Activated CD8-positive, alpha-beta T cell treated with anti-CD3 and anti-CD28 coated beads, Interleukin-2, amount 10 ng/mL, durations not matched to agents 7 days and 5 days (primary cell): Measurements from ENCODE around the gene DHRS9. TPM values are rescaled to one million over a fixed set of nuclear protein-coding genes. Genes with fewer than 3 reads are reported as not detected.
A peak's percentile ranks its signal among the peaks of the same experiment; 100 is the strongest.
"Not testable (repeated sequence)": the region's sequence is repeated elsewhere in the genome, so short reads cannot be mapped to it uniquely, and the experiment has no call there.

Experiments used
- ATAC-seq: fragments of 150-1000 bp; cut with Tn5 transposase; one replicate; pipeline ENCODE4 v1.10.0; 2021; ENCODE audit warnings: moderate library complexity
- CTCF ChIA-PET: fragments of 350-600 bp; sonication (Branson Sonifier 250); formaldehyde crosslinking; loops from one replicate; lab custom pipeline; 2021; ENCODE audit warnings: antibody characterized with exemption; lab: Charles Lee
- POLR2A ChIA-PET: fragments of 350-600 bp; sonication (Branson Sonifier 250); formaldehyde crosslinking; loops from one replicate; lab custom pipeline; 2021; ENCODE audit warnings: antibody characterized with exemption; lab: Charles Lee
- DNase-seq: peaks from one replicate; pipeline ENCODE4 v3.0.0-alpha.2; 2020
- H3K27ac Mint-ChIP-seq: one replicate; pipeline ENCODE4 v1.8.0; 2021; ENCODE audit warnings: mild to moderate bottlenecking, mixed read lengths
- H3K27me3 Mint-ChIP-seq: one replicate; pipeline ENCODE4 v1.8.0; 2021; ENCODE audit warnings: low read depth, mixed read lengths
- H3K36me3 Mint-ChIP-seq: one replicate; pipeline ENCODE4 v1.8.0; 2021; ENCODE audit warnings: low read depth, mixed read lengths
- H3K4me1 Mint-ChIP-seq: one replicate; pipeline ENCODE4 v1.8.0; 2021; ENCODE audit warnings: low read depth, mixed read lengths
- H3K4me3 Mint-ChIP-seq: one replicate; pipeline ENCODE4 v1.8.0; 2021; ENCODE audit warnings: mild to moderate bottlenecking, mixed read lengths
- H3K9me3 Mint-ChIP-seq: one replicate; pipeline ENCODE4 v1.8.0; 2022; ENCODE audit warnings: mixed read lengths; ENCODE audit not compliant: insufficient read depth
- total RNA-seq, 2 experiments: library from RNA; stranded (reverse); gene quantifications; one replicate each; pipeline ENCODE4 v1.2.3, GENCODE V29; 2021

DHRS9 gene
- total RNA-seq, 2 experiments from 2014 or later = not detected

DNA sequence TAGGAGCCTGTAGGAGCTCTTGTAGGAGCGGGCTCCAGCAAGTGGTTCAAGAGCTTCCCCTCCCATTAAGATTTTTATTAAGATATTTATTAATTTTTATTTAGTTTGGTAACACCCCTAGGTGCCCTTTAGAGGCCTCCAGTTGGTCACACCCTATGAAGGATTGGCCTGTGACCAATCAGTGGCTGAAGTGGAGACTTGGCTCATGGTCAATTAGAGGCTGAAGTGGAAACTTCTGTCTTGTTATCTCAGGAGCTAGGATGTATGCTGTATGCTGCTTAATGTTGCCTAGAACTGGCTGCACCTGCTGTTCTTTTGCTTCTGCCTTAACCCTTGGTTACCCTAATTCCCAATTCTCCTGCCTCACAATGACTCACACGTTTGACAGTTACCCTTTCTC lies 48.7 kb downstream of the DHRS9 start:
- Mint-ChIP-seq H3K4me1 (no peaks in the 10 kb centered on the region), H3K27me3 (peaks cover 24% of the 10 kb centered on the region), H3K36me3 (no peaks in the 10 kb centered on the region), H3K4me3 (no peak overlapping the region), H3K27ac (no peak overlapping the region), H3K9me3 (no peaks in the 10 kb centered on the region)
- CTCF ChIA-PET = interaction anchor here (1.3 to 4.0 kb wide), 3 partner anchors 9 to 23 kb away, joined by 3 to 30 read pairs (median 14); no protein-coding TSS in a partner anchor
- POLR2A ChIA-PET = no interaction called here
- DNase-seq (no peak), ATAC-seq (no peak)

DNA sequence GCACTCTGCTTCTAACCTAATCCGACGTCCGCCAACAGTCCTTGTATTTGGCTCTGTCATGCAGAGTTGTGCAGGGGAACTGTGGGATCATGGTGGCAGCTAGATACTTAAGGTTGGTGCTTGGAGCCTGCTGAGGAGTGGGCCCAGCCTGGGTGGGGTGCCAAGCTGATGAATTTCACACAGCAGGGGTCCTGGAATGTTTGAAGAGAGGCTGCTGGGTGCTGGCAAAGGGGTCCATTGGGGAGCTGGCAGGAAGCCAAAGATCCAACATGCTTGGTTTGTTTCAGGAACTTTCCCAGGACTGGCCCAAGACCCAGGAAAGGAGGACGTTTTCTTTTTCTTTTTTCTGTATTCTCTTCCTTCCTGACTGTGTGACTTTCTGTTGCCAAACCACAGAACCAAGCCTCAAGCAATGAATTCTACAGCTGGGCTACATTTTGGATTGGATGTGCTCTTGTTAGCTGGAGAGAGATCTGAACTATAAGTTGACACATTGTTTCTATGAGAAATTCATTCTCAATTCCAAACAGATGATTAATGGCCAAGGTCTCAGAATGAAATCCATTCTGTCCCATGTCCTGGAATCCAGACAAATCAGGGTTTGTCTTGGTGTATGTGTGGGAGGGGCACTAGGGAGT lies 49.9 kb downstream of the DHRS9 start:
- Mint-ChIP-seq H3K9me3 (no peaks in the 10 kb centered on the region), H3K27me3 (peaks cover 33% of the 10 kb centered on the region), H3K4me3 (no peak overlapping the region), H3K4me1 (no peaks in the 10 kb centered on the region), H3K27ac (no peak overlapping the region), H3K36me3 (no peaks in the 10 kb centered on the region)
- ChIA-PET CTCF (interaction anchor here (1.3 to 3.1 kb wide), 2 partner anchors 11 kb away, joined by 3 to 14 read pairs; no protein-coding TSS in a partner anchor), POLR2A (no interaction called here)
- ATAC-seq = no peak
- DNase-seq = no peak

DNA sequence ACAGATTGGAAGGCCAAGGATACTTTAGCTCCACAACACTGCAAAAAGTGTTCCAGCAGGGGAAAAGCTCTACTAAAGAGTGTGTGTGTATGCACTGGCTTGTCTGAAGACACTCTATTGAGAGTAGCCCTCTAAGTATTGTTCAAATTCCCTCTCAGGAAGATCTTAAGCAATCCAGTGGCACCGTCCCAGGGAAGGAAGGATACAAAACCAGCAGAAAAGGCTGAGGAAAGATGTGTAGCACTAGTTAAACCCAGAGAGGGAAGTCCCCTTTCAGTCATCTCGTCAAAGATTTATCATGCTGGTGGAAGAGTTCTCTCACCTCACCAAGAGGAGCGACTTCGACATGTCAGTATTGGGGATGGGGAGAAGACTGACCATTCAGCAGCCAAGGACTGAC lies 50.5 kb downstream of the DHRS9 start:
- H3K27me3 Mint-ChIP-seq = peaks cover 36% of the 10 kb centered on the region
- DNase-seq (no peak), ATAC-seq (no peak)
- CTCF ChIA-PET = interaction anchor here (1.3 to 3.1 kb wide), 2 partner anchors 11 kb away, joined by 3 to 14 read pairs; no protein-coding TSS in a partner anchor
- H3K4me1 Mint-ChIP-seq = no peaks in the 10 kb centered on the region
- H3K4me3 Mint-ChIP-seq = no peak overlapping the region
- H3K9me3 Mint-ChIP-seq = no peaks in the 10 kb centered on the region
- POLR2A ChIA-PET = no interaction called here
- no peak overlapping the region for H3K27ac Mint-ChIP-seq
- H3K36me3 Mint-ChIP-seq = no peaks in the 10 kb centered on the region

DNA sequence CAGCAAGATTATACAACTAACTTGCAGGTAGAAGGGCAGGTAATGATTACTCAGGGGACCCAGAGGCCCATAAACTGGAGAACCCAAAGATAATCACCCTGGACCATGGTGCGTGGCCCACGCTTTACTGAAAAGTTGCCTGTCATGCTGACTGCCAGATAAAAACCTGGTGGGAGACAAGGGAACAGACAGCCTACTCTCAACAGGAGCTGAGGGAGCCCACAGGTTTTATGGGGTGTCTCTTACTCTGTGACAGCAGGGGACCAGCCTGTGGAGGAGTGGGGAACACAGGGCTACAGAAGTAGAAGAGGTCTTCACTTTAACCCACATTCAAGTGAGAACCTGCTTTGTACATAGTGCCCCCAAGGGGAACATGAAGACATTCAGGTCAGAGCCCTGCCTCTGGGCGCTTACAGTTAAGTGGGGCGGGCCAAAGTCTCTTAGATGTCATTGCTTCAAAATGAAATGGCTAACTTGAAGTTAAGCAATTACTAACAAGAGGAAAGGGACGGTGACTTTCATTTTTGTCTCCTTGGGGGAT lies 60.4 kb downstream of the DHRS9 start:
- Mint-ChIP-seq H3K27me3 (peaks cover 10% of the 10 kb centered on the region), H3K9me3 (no peaks in the 10 kb centered on the region), H3K4me1 (peaks cover 11% of the 10 kb centered on the region), H3K4me3 (no peak overlapping the region), H3K27ac (no peak overlapping the region), H3K36me3 (no peaks in the 10 kb centered on the region)
- DNase-seq = no peak
- ChIA-PET CTCF (interaction anchor here (1.2 to 5.0 kb wide), 5 partner anchors 12 to 181 kb away, joined by 3 to 54 read pairs (median 30); no protein-coding TSS in a partner anchor), POLR2A (no interaction called here)
- no peak for ATAC-seq

DNA sequence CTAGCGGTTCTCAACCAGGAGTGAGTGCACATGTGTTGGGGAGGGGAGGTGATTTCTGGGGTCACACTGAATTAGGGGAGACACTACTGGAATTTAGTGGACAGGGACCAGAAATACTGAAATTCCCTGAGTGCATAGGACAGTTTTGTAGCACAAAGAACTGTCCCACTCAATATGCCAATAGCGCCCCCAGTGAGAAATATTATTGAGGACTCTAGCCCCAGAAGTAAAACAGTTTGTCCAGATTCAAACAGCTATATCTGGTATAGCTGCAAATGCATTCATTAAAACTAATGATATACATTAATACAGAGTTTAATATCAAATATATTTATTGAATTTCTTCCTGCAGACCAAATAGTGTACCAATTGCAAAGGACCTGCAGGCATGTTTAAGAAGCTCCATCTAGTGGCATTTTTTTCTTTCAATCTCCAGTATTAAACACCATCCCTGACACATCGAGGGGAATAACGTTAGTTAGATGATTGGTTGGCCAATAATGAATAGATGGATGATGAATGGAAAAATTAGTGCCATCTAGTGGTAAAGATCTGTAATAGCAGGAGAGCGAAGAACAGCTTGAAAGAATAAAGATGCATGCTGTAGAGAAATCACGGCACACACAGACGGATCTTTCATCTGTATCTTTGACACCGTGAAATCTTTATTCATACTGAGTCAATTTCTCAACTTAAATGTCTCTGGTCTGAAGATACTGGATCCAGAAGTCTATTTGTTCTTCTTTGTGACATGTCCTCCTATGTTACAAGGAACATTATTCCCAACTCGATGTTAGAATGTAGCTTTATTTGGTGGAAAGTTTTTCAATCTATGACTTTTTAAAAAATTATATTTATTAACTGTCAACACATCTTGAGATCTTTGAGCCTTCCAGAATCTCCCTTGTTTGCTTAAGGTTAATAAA lies 62.5 kb downstream of the DHRS9 start:
- H3K4me3 Mint-ChIP-seq = no peak overlapping the region
- no peaks in the 10 kb centered on the region for H3K36me3 Mint-ChIP-seq
- POLR2A ChIA-PET = interaction anchor here (0.7 kb wide), 1 partner anchor 230 kb away, joined by 3 read pairs; no protein-coding TSS in a partner anchor
- H3K27me3 Mint-ChIP-seq = peaks cover 2% of the 10 kb centered on the region
- peaks cover 11% of the 10 kb centered on the region for H3K4me1 Mint-ChIP-seq
- H3K9me3 Mint-ChIP-seq = no peaks in the 10 kb centered on the region
- DNase-seq (no peak), ATAC-seq (peak; percentile 79)
- H3K27ac Mint-ChIP-seq = no peak overlapping the region
- CTCF ChIA-PET = interaction anchor here (0.6 to 5.0 kb wide), 25 partner anchors 9 to 183 kb away, joined by 3 to 143 read pairs (median 4); no protein-coding TSS in a partner anchor

DNA sequence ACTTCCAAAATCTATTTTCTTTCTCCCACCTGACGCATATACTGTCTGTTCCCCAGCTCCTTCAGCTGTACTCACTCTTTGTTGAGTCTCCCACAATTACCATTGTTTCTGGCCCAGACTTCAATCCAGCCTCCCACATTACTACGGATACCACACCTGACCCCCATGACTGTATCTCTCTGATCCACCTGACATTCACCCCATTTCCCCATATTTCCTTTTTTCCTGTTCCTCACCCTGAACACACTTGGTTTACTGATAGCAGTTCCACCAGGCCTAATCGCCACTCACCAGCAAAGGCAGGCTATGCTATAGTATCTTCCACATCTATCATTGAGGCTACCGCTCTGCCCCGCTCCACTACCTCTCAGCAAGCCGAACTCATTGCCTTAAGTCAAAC lies 64.9 kb downstream of the DHRS9 start:
- H3K9me3 Mint-ChIP-seq, ATAC-seq, DNase-seq, H3K27ac Mint-ChIP-seq, H3K4me3 Mint-ChIP-seq, POLR2A ChIA-PET, H3K36me3 Mint-ChIP-seq, H3K27me3 Mint-ChIP-seq: not testable (repeated sequence)
- CTCF ChIA-PET = interaction anchor here (0.7 to 5.0 kb wide), 2 partner anchors 8 to 173 kb away, joined by 3 to 54 read pairs; no protein-coding TSS in a partner anchor
- H3K4me1 Mint-ChIP-seq = peaks cover 11% of the 10 kb centered on the region

DNA sequence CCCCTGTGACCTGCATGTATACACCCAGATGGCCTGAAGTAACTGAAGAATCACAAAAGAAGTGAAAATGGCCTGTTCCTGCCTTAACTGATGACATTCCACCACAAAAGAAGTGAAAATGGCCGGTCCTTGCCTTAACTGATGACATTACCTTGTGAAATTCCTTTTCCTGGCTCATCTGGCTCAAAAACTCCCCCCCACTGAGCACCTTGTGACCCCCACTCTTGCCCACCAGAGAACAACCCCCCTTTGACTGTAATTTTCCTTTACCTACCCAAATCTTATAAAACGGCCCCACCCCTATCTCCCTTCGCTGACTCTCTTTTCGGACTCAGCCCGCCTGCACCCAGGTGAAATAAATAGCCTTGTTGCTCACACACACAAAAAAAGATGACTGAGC lies 67.1 kb downstream of the DHRS9 start:
- ATAC-seq, H3K4me1 Mint-ChIP-seq, CTCF ChIA-PET, H3K9me3 Mint-ChIP-seq, H3K27me3 Mint-ChIP-seq, POLR2A ChIA-PET, DNase-seq, H3K27ac Mint-ChIP-seq, H3K36me3 Mint-ChIP-seq, H3K4me3 Mint-ChIP-seq: not testable (repeated sequence)

DNA sequence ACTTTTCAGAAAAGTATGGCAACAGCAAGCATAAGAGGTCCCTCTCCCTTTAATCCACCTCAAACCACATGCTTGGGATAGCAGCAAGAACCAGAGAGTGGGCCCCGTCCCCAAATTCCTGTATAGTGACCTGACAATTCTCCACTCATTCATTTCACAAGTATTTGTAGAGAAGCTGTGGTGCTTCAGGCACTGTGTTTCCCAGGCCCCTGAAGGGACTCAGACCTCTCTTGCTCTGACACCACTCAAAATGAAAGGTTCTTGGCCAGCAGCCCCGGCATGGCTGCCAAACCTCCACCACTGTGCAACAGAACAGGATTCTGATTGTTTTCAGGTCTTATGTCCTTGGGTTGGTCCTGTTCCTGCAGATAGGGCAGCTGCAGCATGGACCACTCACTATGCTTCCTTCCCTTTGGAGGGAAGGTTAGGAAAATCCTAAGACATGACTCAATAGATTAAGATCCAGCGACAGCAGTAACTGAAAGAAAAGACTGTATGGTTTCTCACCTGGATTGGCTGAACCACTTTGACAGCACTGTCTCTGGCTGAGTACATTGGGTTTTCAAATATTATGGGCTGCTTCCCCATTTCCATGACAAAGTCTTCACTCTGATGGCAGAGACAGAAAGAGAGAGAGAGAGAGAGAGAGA lies 67.6 kb downstream of the DHRS9 start:
- POLR2A ChIA-PET = no interaction called here
- no peak overlapping the region for H3K4me3 Mint-ChIP-seq
- H3K27me3 Mint-ChIP-seq = peaks cover 2% of the 10 kb centered on the region
- H3K9me3 Mint-ChIP-seq = no peaks in the 10 kb centered on the region
- ATAC-seq (no peak), DNase-seq (no peak)
- no peak overlapping the region for H3K27ac Mint-ChIP-seq
- CTCF ChIA-PET = no interaction called here
- no peaks in the 10 kb centered on the region for H3K4me1 Mint-ChIP-seq
- no peaks in the 10 kb centered on the region for H3K36me3 Mint-ChIP-seq

DNA sequence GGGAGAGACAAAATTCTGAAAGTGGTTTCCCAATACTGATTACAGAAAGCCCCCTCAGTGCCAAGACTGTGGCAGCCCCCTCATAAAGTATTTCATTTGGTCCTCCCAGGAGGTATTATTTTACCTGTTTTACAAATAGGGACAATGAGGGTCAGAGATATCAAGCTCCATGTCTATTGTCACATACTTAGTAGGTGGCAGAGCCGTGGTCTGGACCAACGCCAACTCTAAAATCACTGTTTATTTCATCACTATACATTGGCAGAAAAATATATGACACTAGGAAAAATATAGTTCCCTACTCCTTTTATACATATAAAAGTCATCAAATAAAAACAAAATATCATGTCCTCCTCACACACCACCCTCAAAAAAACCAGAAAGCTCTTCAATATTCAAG lies 68.6 kb downstream of the DHRS9 start:
- no peaks in the 10 kb centered on the region for H3K4me1 Mint-ChIP-seq
- H3K9me3 Mint-ChIP-seq = no peaks in the 10 kb centered on the region
- H3K27ac Mint-ChIP-seq = no peak overlapping the region
- POLR2A ChIA-PET = no interaction called here
- no peak for ATAC-seq
- no peak overlapping the region for H3K4me3 Mint-ChIP-seq
- H3K36me3 Mint-ChIP-seq = no peaks in the 10 kb centered on the region
- no peak for DNase-seq
- CTCF ChIA-PET = interaction anchor here (1.0 to 7.5 kb wide), 3 partner anchors 12 to 178 kb away, joined by 3 to 181 read pairs (median 31); no protein-coding TSS in a partner anchor
- peaks cover 2% of the 10 kb centered on the region for H3K27me3 Mint-ChIP-seq

DNA sequence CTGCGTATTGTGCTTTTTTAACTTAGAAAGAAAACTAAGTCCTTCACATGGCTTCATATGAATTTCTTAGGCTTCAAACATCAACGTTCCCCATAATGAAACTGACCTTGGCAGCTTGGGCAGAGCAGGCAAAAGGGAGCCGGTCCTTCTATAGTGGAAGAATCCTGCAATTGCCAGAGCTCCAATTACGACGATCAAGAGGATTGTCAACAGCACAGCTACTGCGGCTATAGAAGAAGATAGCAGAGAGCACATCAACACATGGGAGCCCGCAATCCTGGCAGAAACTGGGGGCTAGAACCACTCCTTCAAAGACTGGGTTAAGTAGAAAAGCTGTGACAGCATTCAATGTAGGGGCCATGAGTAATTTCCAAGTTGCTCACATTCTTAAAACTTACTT lies 69.8 kb downstream of the DHRS9 start:
- H3K27ac Mint-ChIP-seq = no peak overlapping the region
- H3K36me3 Mint-ChIP-seq = no peaks in the 10 kb centered on the region
- H3K4me1 Mint-ChIP-seq = no peaks in the 10 kb centered on the region
- ATAC-seq (no peak), DNase-seq (no peak)
- POLR2A ChIA-PET = no interaction called here
- no peaks in the 10 kb centered on the region for H3K9me3 Mint-ChIP-seq
- peaks cover 2% of the 10 kb centered on the region for H3K27me3 Mint-ChIP-seq
- CTCF ChIA-PET = interaction anchor here (0.7 to 7.5 kb wide), 9 partner anchors 8 to 191 kb away, joined by 3 to 181 read pairs (median 4); no protein-coding TSS in a partner anchor
- no peak overlapping the region for H3K4me3 Mint-ChIP-seq
